HG02852 (cell line): ENCODE data around the gene XPO4.

ENCODE experiments used
- ATAC-seq: cut with Tn5 transposase; IDR thresholded peaks from one replicate; pipeline ENCODE4 v1.9.1; 2021; ENCODE audit warnings: mild to moderate bottlenecking, moderate library complexity; ENCODE audit not compliant: unreplicated experiment

The XPO4 gene

GRCh38 chr13:20831254-20831653 is 71.3 kb downstream of the XPO4 start:
- no peak for ATAC-seq

GRCh38 chr13:20828539-20829364 is 73.8 kb downstream of the XPO4 start:
- no peak for ATAC-seq

GRCh38 chr13:20826843-20827560 is 75.5 kb downstream of the XPO4 start:
- no peak for ATAC-seq

- ATAC-seq, result no peak
Observed at GRCh38 chr13:20826301-20826700, 76.2 kb downstream of the XPO4 start.

GRCh38 chr13:20825477-20825875 is 77.1 kb downstream of the XPO4 start:
- no peak for ATAC-seq

- ATAC-seq, result no peak
Observed at GRCh38 chr13:20824762-20825476, 77.6 kb downstream of the XPO4 start.

GRCh38 chr13:20823071-20823470 is 79.5 kb downstream of the XPO4 start:
- no peak for ATAC-seq

- no peak for ATAC-seq
Observed at GRCh38 chr13:20822406-20822805, 80.1 kb downstream of the XPO4 start.

- no peak for ATAC-seq
Observed at GRCh38 chr13:20819715-20820114, 82.8 kb downstream of the XPO4 start.

- ATAC-seq, result no peak
Observed at GRCh38 chr13:20815464-20815863, 87.1 kb downstream of the XPO4 start.

GRCh38 chr13:20814224-20814910 is 88.2 kb downstream of the XPO4 start:
- no peak for ATAC-seq

GRCh38 chr13:20812890-20813289 is 89.7 kb downstream of the XPO4 start:
- ATAC-seq, result no peak

GRCh38 chr13:20810808-20811207 is 91.7 kb downstream of the XPO4 start:
- no peak for ATAC-seq

GRCh38 chr13:20808874-20809273 is 93.7 kb downstream of the XPO4 start:
- ATAC-seq, result no peak

- no peak for ATAC-seq
Observed at GRCh38 chr13:20803180-20803965, 99.2 kb downstream of the XPO4 start.

- no peak for ATAC-seq
Observed at GRCh38 chr13:20801707-20802106, 100.8 kb downstream of the XPO4 start.

- no peak for ATAC-seq
Observed at GRCh38 chr13:20799726-20800416, 102.7 kb downstream of the XPO4 start.

GRCh38 chr13:20798027-20798426 is 104.5 kb downstream of the XPO4 start:
- no peak for ATAC-seq

GRCh38 chr13:20796791-20797508 is 105.6 kb downstream of the XPO4 start:
- no peak for ATAC-seq
